LNCAP (cell line): Measurements from ENCODE around the gene ZBTB40.

Experiments
- CTCF ChIP-seq: fragments of 450-650 bp; IDR thresholded peaks from 2 replicates; pipeline ENCODE4 v1.5.1; 2017; ENCODE audit warnings: mild to moderate bottlenecking

ZBTB40 gene

DNA sequence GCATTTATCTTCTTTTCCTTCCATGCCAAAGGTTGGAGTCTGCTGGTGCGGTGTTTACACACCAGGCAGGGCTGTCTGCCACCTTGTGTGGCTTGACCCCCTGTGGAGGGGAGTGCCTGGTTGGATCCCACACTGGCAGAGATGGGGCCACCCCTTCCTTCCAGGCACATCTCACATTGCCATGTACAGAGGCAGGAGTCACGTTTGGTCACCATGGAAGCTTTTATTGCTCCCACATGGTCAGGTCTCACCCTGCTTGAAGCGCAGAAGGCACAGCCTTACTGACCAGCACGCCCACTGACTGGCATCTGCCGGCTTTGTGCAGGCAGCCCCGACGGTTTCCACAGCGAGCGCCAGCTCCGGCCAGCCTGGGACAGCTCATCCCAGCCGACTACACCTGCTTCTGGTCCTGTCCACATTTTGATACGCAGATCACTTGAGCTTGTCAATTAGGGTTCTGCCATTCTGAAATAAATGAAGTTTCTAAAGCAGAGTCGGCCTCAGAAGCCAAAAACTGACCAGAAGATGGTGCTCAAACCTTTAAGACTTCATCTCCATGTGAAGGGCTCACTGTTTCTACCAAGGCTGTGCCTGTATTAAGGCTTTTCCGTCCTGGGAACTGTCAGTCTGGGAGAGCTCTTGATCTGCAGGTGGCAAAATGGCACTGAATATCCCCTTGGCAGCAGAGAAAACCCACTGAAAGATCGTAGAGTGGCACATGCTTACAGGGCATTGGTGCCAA, 76.1 kb downstream of the ZBTB40 start:
- no peak for TF ChIP-seq CTCF

GRCh38 chr1:22528451-22528850, 76.8 kb downstream of the ZBTB40 start:
- no peak for TF ChIP-seq CTCF

GRCh38 chr1:22529901-22530621, 78.4 kb downstream of the ZBTB40 start:
- no peak for TF ChIP-seq CTCF

DNA sequence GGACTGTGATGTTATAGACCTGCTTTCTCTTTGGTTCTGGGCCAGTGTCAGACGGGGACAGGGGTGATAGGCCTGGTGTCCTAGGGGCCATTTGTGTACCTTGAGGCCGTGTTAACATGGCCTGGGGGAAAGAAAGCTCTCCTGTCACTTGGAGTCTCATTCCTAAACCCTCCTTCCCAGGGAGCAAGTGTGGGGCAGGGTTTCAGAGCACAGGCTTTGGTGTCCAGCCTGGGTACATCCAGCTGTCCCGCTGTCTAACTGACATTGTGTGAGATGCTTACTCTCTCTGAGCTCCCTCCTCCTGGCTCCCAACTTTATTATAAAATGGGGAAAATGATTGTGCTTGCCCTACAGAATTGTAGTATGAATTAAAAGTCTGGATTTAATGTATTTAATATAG, 79.1 kb downstream of the ZBTB40 start:
- no peak for TF ChIP-seq CTCF

GRCh38 chr1:22531251-22531650, 79.6 kb downstream of the ZBTB40 start:
- no peak for TF ChIP-seq CTCF

DNA sequence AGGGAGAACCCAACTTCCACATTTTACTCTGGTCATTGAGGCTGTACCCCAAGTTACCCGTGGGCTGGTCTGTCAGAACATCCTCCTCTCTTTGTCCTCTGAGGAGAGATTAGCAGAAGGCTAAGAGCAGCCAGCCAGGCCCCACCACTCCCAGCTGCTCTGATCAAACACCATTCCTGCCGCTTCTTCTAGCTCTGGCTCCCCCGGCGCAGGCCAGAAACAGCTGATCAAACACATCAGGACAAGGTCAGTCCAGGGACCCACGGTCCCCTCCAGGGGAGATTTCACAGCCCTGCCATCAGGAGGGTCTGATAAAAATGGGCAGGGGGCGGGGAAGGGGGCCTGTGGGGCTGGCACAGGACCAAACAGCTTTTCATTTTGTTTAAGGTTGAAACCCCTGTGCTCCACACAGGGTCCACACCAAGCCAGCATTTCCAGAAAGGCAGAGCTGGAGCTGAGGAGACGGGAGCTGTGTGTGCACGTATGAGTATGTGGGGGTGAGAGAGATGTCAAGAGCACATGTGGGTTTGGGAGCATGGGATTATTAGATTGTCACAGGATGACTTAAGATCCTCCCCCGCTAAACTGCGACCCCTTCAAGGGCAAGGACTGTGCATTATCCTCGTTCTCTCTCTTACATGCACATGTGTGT, 81.7 kb downstream of the ZBTB40 start:
- TF ChIP-seq CTCF: no peak

DNA sequence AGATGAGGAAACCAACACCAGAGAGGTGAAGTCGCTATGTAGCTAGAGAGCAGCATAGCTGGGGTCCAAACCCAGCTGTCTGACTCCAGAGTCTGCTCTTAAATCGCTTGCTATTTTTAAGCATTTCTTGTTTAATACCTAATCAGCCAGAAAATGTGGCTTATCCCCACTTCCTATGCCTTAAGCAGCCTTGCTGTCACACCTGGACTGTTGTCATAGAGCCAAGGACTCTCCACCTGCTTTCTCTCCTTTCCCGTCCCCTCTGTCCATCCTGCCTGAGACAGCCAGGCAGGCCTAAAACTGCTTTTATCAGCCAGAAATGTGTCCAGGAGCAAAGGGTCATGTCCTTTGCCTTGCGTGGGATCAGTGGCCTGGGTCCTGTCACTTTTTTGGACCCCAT, 83.3 kb downstream of the ZBTB40 start:
- no peak for TF ChIP-seq CTCF
